ENCODE data around the gene CHCHD3.

CHCHD3 gene

DNA sequence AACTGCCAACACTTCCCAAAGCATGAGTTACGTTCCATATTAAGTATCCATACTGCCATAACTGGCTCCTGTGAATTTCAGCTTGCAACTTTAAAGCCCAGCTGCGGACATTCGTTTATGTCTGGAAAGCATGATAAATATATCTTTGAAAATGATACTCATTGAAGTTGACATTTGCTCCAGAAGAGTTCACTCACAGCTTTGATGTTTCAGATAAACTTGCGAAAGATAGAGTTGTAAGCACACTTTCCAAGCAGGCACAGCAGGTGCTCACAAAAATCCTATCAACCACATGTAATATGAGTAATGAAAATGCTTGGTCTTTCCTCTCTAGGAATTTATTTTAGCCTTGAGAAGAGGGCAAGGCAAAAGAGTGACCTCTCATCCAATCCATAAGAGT is 4.5 kb downstream of the CHCHD3 start:
- DNase-seq (ENCODE audit: low spot score), result no peak

DNA sequence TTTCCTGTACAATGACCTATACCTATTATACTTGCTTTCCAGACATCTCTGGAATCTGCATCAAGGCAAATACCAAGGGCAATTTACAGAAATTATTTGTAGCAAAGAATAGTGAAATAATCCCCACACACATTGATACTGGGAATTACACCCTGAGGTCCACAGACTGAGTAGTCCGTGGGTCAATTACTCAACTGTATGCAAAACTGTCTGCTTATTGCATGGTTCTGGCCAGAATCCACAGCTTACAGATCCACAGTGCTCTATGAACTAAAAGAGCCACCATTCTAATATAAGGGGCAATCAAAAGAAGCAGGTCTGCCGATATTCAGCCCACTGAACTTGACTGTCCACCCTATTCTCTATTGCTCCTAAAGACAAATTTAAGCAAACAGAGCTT is 5.7 kb downstream of the CHCHD3 start:
- no peak for DNase-seq (ENCODE audit: low spot score)

DNA sequence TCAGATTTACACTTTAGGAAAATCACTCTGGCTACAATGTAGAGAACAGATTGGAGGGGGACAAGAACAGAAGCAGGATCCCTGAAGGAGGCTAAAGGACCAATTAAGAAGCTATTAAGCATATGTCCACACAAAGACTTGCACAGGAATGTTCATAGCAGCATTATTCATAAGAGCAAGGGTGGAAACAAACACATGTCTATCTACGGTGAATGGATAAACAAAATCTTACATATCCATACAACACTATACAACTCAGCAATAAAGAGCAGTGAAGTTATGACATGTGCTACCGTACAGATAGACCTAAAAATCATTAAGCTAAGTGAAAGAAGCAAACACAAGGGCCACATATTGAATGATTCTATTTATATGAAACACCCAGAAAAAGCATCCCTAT is 10.4 kb downstream of the CHCHD3 start:
- no peak for DNase-seq (ENCODE audit: low spot score)

DNA sequence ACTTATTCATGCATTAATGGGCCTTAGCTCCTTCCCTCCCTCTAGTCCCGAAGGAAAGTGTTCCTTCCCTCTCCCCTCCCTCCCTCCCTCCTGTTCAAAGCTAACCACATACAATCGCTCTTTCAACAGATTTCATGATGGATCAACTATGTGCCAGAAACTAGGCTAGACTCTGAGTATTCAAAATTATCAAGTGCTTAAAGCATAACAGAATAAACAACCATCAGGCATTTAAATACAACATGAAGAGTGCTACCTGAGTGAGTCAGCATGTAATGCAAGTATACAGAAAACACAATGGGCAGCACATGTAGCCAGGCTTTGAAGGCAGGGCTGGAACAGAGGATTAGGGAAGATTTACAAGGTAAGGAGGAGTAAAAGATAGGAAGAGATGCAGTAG is 11.3 kb downstream of the CHCHD3 start:
- DNase-seq (ENCODE audit: low spot score), result no peak

DNA sequence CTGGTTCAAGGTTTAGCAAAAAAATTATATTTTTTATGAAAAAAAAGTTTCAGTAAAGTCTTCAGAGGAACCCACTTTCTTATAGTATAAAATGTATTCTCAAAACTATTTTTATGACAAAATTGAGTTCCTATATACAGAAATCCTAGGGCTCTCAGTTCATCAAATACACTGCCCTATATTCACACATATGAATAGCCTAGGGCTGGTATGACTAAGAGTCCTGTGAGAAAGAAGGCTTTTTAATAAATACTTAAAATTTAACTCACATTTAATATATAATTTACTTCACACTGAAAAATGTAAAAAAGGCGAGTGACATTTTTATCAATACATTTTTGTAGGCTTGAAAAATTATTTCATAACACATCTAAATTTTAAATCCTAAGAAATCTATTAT is 16.6 kb downstream of the CHCHD3 start:
- no peak for DNase-seq (ENCODE audit: low spot score)

DNA sequence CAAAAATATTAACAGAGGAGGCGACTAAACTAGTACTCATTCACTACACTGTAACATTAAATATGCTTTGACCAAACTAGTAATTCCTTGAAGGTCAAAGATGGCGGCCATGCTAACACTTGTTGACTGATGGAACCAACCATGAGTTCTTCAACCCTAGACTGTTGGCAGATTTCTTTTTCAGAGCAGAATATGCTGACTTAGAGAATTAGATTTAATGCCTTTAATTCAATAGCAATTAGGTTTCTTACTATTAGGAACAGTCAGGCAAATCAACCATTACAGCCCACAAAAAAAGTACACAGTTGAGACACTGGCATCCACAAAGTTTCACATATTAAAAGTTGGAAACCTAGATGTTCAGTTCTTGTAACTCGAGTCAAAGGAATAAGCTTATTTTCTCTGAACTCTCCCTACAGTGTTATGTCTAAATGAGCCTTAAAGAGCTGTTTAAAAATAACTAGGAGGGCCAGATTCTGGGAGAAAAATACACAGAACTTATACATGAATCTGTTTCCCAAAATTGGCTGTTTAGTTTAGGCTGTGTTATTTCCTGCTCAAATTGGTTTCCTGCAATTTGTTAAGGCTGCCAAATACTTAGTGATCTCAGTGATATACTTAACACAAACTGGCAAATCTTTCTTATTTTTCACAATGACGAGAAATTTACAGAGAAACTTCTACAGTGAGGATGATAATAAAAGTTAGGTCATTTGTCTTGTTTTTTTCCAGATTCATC is 17.6 kb downstream of the CHCHD3 start:
- no peak for DNase-seq (ENCODE audit: low spot score)

DNA sequence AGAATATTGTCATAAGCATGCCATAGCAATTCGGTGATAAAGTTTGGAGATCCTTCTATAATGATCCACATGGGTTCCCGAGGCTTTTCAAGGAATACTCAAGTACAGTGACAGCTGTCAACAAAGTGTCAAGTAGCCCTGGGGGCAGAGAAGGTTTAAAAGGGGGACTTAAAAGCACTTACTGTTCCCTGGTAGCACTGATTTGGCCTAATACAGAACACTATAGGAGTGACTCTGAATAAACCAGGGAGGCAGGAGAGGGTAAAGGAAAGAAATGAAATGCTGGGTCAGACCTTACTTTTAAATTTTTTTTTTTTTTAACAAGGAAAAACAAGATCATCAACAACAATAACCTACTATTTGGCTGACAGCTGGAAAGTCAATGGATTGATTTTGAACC is 20.1 kb downstream of the CHCHD3 start:
- DNase-seq (ENCODE audit: low spot score), result no peak

DNA sequence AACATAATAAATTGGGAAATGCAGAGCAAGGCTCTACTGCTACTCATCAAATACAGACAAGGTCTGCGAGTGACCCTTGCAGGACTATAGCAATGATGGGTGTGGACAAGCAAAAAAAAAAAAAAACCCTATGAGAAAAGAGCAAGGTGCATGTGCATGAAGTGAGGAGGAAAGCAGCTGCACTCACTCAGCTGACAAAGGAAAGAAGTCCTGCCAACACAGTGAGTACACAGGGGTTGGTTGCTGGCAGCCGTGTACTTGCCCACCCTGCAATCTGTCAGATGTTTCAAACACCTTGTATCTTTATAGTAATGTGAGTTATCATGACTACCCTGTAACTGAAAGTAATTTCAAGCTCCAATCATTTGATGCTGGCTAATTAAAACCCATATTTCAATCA is 20.5 kb downstream of the CHCHD3 start:
- DNase-seq (ENCODE audit: low spot score), result no peak

DNA sequence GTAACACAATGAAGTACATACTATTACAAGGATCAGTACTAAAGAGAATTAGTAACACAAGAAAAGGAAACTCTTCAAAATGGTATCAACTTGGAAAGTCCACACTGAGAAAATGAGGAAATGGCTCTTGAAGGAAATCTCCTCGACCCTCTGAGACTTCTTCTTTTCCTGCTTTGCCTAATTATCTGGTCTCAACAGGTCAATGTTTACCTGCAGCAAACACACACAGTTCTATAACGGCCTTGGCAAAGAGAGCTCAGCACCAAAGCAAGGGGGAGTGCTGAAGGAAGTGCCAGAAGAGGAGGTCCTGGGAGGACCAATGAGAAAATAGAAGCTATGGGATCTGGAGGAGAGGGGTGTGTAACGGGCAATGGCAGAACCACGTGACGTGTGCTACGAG is 21.9 kb downstream of the CHCHD3 start:
- DNase-seq (ENCODE audit: low spot score), result no peak

DNA sequence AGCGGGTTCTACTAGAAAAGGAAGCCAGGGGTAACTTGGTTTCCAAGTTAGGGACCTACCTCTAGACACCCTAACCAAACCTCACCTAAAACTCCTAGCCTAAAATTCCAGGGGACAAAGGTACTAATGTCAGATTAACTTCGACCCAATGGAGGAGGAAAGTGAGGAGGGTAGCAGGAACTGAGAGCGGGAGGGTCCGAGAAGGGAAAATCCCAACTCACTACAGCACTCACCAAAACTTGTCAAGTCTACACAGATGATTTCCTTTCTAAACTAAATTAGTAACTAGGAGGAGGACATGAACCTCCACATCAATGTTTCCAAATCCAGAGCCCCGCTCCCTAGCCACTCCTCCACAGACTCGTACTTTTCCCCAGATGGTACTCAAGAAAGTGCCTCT is 22.6 kb downstream of the CHCHD3 start:
- no peak for DNase-seq (ENCODE audit: low spot score)

DNA sequence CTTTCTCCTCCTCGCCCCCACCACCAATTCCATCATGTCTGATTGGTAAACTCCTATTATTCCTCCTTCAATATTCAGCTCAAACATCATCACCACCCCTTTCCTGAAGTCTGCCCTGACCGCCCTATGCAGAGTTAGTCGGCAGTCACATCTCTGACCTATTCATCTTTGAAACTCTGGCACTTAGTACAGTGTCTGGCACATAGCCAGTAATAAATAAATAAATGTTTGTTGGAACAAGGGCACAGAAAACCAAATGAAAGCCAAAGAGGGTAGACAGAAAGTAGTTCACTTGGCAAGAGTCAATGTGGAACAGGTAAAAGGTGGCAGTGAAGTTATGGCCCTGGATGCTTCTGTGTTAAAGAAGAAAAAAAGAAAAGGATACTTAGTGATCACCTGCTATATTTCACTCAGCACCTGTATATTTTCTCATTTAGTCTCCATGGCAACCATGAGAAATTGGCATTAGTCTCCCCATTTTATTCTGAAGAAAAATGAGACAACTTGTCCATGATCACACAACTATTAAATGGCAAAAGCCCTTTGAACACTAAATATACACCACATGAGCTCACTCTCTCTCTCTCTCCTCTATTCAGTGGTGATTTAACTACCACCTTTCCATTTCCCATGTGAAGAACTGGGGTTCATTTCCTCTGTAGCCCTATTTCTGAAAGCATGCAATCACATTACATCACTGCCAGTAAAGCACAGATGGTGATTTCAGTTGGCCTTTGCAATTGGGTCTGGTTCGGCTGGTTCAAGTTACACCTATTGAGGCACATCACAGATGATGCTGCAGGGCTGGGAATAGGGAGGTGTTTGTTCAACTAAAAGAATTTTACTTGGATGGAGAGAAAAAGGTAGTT is 25.3 kb downstream of the CHCHD3 start:
- DNase-seq (ENCODE audit: low spot score), result no peak

DNA sequence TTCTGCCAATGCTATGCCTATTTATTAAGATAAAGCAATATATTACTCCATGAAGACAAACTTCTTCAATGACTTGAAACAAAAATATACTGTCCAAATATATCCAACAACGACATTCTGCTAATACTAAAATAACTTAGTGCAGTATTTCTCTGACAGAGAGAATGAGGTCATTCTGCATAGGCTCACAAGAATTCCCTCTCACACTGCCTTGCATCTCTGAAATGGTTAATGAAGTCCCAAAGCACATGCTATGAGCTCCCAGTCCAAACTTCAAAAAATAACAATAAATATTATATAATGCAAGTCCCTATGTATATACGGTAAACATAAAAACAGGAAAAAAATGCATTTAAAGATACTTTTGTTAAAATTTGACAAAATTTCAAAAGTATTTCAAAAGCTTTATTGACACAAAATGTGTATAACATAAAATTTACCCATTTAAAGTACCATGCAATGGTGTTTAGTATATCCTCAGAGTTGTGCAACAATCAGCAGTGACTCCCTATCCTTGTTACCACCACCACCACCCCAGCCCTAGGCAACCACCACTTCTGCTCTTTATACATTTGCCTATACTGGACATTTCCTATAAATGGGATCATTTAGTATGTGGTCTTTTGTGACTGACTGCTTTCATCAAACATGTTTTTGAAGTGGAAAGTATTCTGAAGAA is 27.6 kb downstream of the CHCHD3 start:
- no peak for DNase-seq (ENCODE audit: low spot score)

DNA sequence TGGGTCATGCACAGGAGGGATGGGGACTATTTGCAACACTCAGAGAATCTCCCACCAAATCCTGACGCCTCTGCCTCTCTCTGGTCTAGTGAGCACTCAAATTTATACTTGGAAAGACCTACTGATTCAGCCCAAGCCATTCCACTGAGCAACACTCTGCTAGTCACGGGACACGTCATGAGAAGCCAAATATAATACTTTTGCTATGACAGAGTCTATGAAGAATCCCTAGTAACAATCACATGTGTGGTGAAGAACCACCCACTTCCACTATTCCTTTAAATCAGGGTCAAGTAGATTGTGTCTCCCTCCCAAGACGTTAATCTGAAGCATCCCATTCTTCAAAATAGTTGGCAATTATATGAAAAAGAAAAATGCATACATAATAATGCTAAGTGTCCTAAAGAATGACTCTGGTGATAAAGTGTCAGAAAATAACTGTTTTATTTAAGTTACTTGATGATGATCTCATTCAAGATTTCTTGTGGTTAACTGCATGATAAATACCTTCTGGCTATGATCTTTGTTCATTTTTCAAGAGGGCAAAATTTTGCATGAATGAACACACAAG is 28.5 kb downstream of the CHCHD3 start:
- no peak for DNase-seq (ENCODE audit: low spot score)

DNA sequence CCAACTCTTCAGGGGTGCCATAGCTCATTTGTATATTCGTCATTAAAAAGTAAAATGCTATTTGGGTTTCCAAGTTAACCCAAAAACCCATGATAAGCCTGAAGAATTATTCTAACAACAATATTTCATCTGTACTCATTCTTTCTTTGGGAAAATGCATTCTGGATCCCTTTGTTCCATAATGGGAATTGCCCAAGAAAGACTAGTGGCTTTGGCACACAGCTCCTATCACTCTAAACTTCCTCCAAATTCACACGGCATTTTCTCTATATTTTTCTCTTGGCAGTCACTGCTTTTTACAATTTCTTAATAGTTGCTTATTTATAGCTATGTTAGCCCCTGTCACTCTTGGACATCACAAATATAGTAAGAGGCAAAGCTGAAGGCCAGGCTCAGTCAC is 29.1 kb downstream of the CHCHD3 start:
- DNase-seq (ENCODE audit: low spot score), result no peak

DNA sequence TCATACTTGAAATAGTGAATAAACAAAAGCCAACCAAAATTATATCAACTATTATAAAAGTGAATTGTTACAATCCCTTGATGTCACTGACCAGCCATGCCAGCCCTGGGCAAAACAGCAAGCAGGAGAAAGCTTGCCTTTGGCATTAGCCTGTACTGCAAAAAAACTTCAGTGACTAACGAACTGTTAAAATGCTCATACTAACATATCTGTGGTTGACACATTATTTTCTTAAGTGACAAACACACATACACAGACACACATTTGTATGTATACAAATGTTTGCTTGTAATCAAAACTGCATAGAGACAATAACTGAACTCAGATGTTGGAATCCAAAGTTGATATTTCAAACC is 29.5 kb downstream of the CHCHD3 start:
- no peak for DNase-seq (ENCODE audit: low spot score)

DNA sequence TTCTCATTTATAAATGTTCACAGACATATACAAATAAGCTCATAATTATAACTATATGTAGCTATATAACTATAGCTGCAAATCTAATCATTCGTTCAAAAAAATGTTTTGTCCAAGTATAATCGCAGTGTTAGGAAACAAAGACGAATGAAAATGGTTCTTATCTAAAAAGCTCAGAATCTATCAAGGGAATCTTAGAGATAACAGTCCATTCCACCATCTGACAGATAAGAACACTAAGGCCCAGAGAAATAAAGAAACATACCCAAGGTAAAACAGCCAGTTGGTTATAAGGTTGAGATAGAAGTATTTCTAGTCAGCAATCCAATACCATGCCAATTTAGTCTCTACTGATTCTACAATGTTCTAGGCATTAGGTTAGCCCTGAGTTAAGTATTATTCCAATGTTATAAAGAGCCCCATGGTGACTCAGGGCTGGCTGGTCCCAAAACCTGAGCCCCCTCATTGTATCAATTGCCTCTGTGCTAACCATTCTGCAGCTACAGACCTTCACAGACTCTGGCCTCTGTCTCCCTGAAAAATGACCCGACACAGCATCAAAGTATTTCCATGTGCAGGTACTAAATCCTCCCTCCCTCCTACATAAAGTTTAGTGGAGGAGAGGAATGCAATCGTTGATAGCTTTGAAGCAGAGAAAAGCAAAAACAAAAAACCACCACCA is 30.0 kb downstream of the CHCHD3 start:
- no peak for DNase-seq (ENCODE audit: low spot score)

DNA sequence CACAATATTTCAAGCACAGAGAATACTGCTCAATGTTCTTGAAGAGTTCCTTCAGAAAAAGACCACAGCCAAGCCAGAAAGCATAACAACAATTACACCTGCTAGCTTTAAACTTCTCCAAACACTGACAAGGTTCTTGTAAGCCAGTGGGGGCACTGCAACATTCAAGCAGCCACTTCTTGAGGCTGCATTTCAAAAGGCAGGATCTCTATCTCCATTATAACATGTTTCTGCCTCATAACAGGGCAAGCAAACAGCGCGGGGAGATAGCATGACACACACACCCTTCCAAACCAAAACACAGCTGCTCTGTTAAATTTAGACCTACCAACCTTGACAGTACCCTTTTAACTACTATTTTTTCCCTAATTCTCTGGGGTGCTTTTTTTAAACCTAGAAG is 30.8 kb downstream of the CHCHD3 start:
- no peak for DNase-seq (ENCODE audit: low spot score)

DNA sequence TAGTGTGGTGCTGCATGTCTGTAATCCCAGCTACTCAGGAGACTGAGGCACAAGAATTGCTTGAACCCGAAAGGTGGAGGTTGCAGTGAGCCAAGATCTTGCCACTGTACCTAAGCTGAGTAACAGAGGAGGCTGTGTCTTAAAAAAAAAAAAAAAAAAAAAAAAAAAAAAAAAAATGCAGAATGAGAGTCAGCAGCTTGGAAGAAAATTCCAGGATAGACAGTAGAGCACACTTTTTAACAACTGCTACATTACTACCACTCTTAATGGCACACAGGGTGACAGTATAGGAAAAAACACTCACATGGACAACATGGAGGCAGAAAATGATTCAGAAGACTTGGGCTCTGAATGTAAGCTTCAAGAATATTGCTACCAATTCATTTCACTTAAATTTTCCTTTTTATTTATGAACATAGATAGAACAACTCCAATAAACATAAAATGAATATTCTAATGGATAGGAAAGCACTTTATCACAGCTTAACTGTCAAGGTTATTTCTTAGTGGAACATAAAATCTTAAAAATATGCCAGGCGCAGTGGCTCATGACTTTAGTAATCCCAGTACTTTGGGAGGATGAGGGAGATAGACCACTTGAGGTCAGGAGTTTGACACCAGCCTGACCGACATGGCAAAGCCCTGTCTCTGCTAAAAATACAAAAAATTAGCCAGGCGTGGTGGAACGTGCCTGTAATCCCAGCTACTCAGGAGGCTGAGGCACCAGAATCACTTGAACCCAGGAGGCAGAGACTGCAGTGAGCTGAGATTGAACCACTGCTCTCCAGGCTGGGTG is 31.5 kb downstream of the CHCHD3 start:
- no peak for DNase-seq (ENCODE audit: low spot score)

DNA sequence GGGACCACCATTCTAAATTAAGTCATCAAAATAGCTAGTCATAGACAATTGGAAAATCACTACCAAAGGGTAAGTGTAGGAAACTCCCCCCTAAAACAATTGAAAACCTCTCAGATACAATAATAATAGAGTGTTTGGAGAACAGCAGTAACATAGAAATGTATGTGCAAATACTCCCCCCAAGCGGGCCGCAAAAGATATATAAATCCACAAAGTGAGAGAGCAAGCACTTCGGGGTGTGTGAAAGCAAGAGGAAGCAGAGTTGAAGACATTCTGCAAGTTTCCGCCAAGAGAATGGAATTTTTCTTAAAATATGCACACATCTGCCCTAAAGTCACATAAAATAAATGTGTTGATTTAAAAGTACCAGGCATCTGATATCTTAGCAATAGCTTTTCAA is 33.3 kb downstream of the CHCHD3 start:
- no peak for DNase-seq (ENCODE audit: low spot score)

DNA sequence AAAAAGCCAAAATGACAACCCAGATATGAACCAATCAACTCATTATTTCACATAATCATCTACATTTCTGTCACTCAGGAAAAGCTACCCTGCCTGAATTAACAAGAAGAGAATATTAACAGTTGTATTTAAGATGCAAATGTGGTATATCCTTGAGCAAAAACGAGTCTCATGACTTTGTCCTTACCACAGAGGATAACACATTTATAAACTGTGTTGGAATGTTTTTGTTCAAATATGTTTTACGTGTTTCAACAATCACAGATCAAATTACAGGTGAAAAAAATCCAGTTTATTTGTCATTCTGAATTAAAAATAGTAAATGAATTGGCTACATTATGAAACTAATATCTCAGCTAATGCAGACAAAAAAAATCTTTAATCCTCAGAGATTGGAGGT is 34.6 kb downstream of the CHCHD3 start:
- no peak for DNase-seq (ENCODE audit: low spot score)

DNA sequence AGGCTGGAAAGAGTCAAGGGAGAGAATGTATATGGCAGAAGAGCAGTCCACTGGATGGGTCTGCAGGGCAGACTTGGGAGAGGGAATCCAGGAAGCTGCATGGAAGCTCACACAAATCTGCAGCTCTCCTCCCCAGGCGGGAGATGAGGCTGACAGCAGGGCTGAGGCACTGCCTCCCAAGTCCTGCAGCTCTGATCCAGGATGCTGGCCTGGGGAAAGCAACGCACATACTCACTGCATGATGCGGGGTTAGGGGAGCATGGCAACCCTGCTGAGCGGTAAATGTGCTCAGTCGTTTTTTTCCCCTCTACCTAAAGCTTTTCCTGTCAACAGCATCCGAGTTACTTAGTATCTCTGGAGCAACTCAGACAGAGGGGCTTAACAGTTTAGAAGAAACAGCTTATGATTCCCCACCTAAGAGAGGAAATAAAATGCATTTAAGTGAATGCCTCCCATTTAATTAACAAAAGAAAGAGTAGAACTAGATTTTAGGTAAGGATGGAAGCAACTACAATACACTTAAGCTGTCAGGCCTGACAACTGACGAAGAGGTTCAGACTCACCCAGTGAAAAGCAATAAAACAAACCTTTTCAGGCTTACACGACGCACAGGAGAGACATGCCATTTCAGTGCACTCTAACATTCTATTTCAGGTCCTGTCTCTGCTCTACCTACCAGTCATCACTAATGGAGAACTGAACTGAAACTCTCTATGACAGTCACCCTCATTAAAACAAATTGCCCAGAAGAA is 37.0 kb downstream of the CHCHD3 start:
- no peak for DNase-seq (ENCODE audit: low spot score)

All from activated CD4-positive, alpha-beta T cell treated with anti-CD3 and anti-CD28 coated beads, Interleukin-2, Interleukin-4, amounts not matched to agents 100 ng/mL and 50 ng/mL, durations not matched to agents 16 hours and 8 hours (primary cell).